GM20000 (cell line): ENCODE results near the gene ZDHHC3.
A peak's percentile ranks its signal among the peaks of the same experiment; 100 is the strongest.

ENCODE experiments used
- DNase-seq: peaks from one replicate; pipeline ENCODE4 v3.0.0; 2012; ENCODE audit warnings: low spot score
- TF ChIP-seq, protein P1 (sequence below): IDR thresholded peaks from 2 replicates; pipeline ENCODE4 v1.5.1; 2012; ENCODE audit warnings: mild to moderate bottlenecking, control low read depth; ENCODE audit errors: extremely low read depth, missing control alignments

Gene ZDHHC3

GRCh38 chr3:44915702-44916438, 60.1 kb downstream of the ZDHHC3 start:
- TF ChIP-seq, protein P1, sequence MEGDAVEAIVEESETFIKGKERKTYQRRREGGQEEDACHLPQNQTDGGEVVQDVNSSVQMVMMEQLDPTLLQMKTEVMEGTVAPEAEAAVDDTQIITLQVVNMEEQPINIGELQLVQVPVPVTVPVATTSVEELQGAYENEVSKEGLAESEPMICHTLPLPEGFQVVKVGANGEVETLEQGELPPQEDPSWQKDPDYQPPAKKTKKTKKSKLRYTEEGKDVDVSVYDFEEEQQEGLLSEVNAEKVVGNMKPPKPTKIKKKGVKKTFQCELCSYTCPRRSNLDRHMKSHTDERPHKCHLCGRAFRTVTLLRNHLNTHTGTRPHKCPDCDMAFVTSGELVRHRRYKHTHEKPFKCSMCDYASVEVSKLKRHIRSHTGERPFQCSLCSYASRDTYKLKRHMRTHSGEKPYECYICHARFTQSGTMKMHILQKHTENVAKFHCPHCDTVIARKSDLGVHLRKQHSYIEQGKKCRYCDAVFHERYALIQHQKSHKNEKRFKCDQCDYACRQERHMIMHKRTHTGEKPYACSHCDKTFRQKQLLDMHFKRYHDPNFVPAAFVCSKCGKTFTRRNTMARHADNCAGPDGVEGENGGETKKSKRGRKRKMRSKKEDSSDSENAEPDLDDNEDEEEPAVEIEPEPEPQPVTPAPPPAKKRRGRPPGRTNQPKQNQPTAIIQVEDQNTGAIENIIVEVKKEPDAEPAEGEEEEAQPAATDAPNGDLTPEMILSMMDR = no peak
- no peak for DNase-seq

DNA sequence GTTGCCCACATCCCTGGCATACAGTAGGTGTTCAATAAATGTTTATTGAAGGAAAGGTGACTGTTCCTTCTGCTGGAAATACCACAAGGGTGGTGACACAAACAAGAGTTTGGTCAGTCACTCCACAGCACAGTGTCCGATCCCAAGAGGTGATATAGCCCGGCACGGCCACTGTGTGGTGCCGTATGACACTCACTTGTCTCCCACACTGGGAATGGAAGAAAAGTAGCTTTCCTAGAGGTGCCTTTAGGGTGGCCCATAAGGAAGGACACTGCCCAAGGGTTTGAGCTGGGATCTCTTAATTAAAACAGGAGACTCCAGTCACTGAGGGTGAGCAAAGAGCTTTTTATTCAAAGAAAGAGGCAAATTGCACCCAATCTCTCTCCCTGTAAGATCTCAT, 61.0 kb downstream of the ZDHHC3 start:
- TF ChIP-seq, protein P1 = no peak
- DNase-seq = no peak

- TF ChIP-seq, protein P1 = peak; percentile 73
- peak; percentile 80 for DNase-seq
Measured at GRCh38 chr3:44913868-44914468, 62.0 kb downstream of the ZDHHC3 start.

GRCh38 chr3:44910693-44911092, 65.3 kb downstream of the ZDHHC3 start:
- DNase-seq = no peak
- TF ChIP-seq, protein P1 = no peak

GRCh38 chr3:44909063-44909462, 66.9 kb downstream of the ZDHHC3 start:
- TF ChIP-seq, protein P1 = no peak
- no peak for DNase-seq

DNA sequence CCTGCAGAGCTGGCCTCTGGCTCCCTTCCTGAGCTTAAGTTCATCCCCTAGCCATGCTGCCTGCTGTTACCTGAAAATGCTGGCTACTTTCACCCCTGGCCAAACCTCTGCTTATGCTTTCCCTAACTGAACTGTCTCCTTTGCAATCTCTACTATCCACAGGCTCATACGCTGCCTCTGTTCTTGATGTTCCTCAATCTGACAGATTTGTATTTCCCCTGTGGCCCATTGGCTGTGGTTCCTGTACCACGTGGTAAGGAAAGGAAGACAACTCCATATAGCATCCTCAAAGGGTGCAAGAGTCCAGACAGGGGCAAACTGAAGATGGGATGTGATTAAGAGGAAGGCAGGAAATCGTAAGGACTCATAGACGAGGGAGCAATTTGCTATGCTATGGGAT, 68.4 kb downstream of the ZDHHC3 start:
- TF ChIP-seq, protein P1 = no peak
- no peak for DNase-seq

GRCh38 chr3:44906997-44907396, 69.0 kb downstream of the ZDHHC3 start:
- TF ChIP-seq, protein P1 = no peak
- DNase-seq = no peak
